Activated CD8-positive, alpha-beta memory T cell treated with anti-CD3 and anti-CD28 coated beads, Interleukin-2, amount 50 U/mL, for 4 hours (primary cell): Measurements from ENCODE around the gene NPIPB5.
"Not testable (repeated sequence)": the region's sequence is repeated elsewhere in the genome, so short reads cannot be mapped to it uniquely, and the experiment has no call there.

Experiments
- DNase-seq: peaks from one replicate; pipeline ENCODE4 v3.0.0-alpha.2; 2020

The NPIPB5 gene

DNA sequence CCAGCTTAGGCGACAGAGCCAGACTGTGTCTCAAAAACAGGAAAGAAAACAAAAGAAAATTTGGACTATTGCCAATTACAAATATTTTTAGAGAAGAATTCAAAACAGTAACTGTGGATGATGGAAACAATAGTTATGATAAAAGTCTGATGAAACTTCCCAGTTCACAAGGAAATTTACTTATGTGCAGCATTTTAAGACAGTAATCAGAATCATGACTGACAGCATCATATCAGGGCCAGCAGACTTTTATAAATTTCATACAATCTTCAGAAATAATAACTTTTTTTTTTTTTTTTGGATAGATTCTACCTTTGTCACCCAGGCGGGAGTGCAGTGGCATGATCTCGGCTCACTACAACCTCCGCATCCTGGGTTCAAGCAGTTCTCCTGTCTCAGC, at the start of gene NPIPB5:
Gene NPIPB5 (plus strand): TSS at position 301 of the 400 bp plus-strand sequence. CDS start 2,911 bp downstream, outside the sequence.
- not testable (repeated sequence) for DNase-seq

DNA sequence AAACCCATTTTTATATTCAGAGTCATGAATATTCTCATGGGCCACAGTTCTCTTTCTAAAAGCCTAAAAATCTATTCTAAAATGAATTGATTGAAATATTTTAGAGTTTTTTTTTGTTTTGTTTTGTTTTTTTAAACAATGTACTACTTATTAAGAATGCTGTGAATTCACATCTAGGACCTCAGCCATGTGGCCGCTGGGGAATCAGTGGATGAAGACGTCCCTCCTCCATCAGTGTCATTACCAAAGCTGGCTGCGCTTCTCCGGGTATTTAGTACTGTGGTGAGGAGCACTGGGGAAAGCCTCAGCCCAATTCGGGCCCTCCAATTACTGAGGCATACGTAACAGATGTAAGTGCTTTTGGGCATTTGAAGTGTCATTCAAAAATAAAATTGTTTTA, 41.8 kb upstream of the NPIPB5 start:
- DNase-seq = not testable (repeated sequence)

DNA sequence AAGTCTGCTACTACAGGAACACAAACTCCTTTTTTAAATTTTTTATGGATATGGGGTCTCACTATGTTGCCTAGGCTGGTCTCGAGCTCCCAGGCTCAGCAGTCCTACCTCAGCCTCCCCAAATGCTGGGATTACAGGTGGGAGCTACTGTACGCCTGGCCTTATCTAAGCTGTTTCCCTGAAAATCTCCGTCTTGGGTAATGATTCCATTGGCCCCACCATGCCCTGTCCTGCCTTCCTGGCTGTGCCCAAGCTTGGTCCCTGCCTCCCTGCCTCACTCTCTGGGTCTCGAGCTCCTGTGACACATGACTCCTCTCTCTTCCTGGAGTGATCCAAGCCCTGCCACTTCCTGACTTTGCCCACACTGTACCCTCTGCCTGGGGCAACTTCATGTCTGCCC, 27.3 kb downstream of the NPIPB5 start:
- not testable (repeated sequence) for DNase-seq

DNA sequence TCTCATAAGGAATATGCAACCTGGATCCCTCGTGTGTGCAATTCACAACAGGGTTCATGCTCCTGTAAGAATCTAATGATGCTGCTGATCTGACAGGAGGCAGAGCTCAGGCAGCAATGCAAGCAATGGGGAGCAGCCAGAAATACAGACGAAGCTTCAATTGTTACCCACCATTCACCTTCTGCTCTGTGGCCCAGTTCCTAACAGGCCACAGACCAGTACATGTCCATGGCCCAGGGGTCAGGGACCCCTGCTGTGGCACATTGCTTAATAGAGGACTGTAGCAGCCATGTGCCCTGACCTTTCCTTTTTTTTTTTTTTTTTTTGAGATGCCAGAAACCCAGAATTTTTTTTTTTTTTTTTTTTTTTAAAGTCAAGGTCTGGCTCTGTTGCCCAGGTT, 34.1 kb downstream of the NPIPB5 start:
- not testable (repeated sequence) for DNase-seq

DNA sequence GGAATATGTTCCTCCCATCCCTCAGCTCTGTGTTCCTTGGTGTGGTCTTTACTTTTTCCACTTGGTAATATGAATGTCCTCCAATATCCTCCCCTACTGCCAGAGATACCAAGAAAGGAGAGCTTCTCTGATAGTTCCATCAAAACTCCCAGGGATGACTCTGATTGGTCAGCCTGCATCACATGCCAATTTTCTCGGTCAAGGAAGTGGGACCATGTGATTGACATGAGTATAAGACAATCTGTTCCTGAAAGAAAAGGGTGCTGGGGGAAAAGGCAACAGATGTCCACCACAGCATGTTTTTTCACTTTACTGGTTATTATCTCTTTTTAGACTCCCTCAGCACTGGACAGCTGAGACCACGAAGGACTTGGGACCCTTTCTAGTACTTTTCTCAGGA, 35.9 kb downstream of the NPIPB5 start:
- not testable (repeated sequence) for DNase-seq

DNA sequence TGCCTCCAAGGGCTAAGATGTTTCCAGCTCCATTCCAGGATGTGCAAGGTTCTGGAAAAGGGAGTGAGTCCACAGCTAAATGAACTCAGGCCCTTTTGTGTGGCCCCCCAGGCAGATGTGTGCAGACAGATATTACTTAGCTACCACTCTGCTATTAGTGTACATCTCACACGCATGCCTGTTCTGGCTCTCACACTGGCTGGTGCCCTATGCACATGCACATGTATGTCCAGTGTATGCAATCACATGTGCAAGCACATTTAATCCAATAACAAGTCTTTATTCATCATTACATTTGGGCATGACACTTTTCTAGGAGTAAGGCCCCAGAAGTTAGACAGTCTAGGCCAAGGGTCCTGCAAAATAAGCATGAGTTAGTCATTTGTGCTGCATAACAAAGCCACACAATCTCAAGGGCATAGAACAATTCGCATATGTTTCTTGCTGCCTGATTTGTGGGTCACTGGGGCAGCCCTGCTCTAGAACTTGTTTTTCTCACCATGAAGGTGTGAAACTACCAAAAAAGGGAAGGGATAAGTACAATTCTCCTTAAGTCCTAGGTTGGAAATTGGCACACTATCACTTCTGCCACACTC, 36.6 kb downstream of the NPIPB5 start:
- not testable (repeated sequence) for DNase-seq

DNA sequence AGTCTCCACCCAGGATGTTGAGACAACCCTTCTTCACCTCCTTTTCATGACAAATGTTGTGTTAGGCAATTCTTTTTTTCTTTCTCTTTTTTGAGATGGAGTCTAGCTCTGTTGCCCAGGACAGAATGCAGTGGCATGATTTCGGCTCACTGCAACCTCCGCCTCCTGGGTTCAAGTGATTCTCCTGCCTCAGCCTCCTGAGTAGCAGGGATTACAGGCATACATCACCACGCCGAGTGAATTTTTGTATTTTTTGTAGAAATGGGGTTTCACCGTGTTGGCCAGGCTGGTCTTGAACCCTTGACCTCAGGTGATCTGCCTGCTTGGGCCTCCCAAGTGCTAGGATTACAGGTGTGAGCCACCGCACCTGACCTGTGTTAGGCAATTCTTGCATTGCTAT, 39.2 kb downstream of the NPIPB5 start:
- not testable (repeated sequence) for DNase-seq

DNA sequence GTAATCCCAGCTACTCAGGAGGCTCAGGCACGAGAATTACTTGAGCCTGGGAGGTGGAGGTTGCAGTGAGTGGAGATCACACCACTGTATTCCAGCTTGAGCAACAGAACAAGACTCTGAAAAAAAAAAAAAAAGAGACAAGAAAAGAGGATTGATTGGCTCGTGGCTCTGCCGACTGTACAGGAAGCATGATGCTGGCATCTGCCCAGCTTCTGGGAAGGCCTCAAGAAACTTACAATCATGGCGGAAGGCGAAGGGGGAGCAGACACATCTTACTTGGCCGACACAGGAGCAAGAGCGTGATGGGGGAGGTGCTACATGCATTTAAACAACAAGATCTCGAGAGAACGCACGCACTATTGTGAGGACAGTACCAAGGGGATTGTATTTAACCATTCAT, 40.5 kb downstream of the NPIPB5 start:
- DNase-seq = not testable (repeated sequence)

DNA sequence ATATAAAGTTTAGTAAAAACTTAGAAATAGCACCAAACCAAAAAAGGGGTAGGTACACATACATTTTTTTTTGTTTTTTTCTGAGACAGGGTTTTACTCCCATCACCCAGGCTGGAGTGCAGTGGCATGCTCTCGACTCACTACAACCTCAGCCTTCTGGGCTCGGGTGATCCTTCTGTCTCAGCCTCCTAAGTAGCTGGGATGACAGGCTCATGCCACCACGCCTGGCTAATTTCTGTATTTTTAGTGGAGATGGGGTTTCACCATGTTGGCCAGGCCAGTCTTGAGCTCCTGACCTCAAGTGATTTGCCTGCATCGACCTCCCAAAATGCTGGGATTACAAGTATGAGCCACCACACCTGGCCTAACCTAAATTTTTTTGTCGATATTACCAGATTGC, 41.0 kb downstream of the NPIPB5 start:
- DNase-seq = not testable (repeated sequence)

DNA sequence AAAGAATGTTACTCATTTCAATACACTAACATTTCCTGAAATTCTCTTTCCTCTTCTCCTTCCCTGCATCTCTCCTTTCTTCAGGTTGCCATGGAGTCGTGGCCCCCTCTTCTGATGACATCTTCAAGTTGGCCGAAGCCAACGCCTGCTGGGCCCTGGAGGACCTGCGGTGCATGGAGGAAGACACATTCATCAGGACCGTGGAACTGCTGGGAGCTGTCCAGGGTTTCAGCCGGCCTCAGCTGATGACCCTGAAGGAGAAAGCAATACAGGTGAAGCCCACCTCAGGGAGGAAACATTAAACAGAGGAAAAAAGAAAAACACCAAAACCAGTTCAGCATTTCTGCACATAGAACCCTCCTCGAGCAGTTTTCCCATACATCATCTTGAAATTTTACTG, 46.1 kb downstream of the NPIPB5 start:
- not testable (repeated sequence) for DNase-seq
